Calu3 (cell line): Measurements from ENCODE around the gene TOMM70. TPM values are rescaled to one million over a fixed set of nuclear protein-coding genes. Genes with fewer than 3 reads are reported as not detected.

Experiments used
- BruUV-seq: library from RNA; stranded (reverse); fragments of 400-500 nt; replicated peaks from 2 replicates; lab custom pipeline; 2021; lab: Mats Ljungman, UMichigan
- CTCF ChIA-PET: fragments of 300-600 bp; sonication (Branson Sonifier 250); formaldehyde crosslinking; loops from one replicate; lab custom pipeline; 2022; ENCODE audit warnings: antibody characterized with exemption; lab: Charles Lee
- DNase-seq: peaks from one replicate; pipeline ENCODE4 v3.0.0; 2022
- H3K27ac Mint-ChIP-seq: one replicate; pipeline ENCODE4 v1.8.0; 2022; ENCODE audit warnings: mixed read lengths; ENCODE audit not compliant: unreplicated experiment
- H3K27me3 Mint-ChIP-seq: one replicate; pipeline ENCODE4 v1.8.0; 2022; ENCODE audit warnings: mixed read lengths; ENCODE audit not compliant: unreplicated experiment
- H3K36me3 Mint-ChIP-seq: one replicate; pipeline ENCODE4 v1.8.0; 2022; ENCODE audit warnings: mild to moderate bottlenecking, moderate library complexity, mixed read lengths; ENCODE audit not compliant: insufficient read depth, unreplicated experiment
- H3K4me1 Mint-ChIP-seq: one replicate; pipeline ENCODE4 v1.8.0; 2022; ENCODE audit warnings: mild to moderate bottlenecking, low read depth, mixed read lengths; ENCODE audit not compliant: unreplicated experiment
- H3K4me3 Mint-ChIP-seq: one replicate; pipeline ENCODE4 v1.8.0; 2022; ENCODE audit warnings: mild to moderate bottlenecking, low read depth, moderate library complexity, mixed read lengths; ENCODE audit not compliant: unreplicated experiment
- H3K9me3 Mint-ChIP-seq: one replicate; pipeline ENCODE4 v1.8.0; 2022; ENCODE audit warnings: low read depth, mixed read lengths; ENCODE audit not compliant: unreplicated experiment
- intact Hi-C: fragments of 100-400 bp; cut with micrococcal nuclease; formaldehyde crosslinking; loops from one replicate; pipeline ENCODE4 v1.10.0; 2022; ENCODE audit not compliant: unreplicated experiment
- total RNA-seq: library from RNA; stranded (reverse); gene quantifications from 2 replicates; pipeline ENCODE4 v1.2.3, GENCODE V29; 2022
- TF ChIP-seq, protein P1 (sequence below): fragments of 200-600 bp; IDR thresholded peaks from one replicate; pipeline ENCODE4 v1.8.0; 2022; ENCODE audit warnings: antibody characterized with exemption; ENCODE audit not compliant: unreplicated experiment

Gene TOMM70
- total RNA-seq, 1 experiment from 2014 or later, result 49.5 TPM

- CTCF ChIA-PET, result no interaction called here
- Mint-ChIP-seq H3K4me1 (no peaks in the 10 kb centered on the region), H3K9me3 (no peaks in the 10 kb centered on the region), H3K27me3 (no peaks in the 10 kb centered on the region), H3K27ac (no peak overlapping the region), H3K4me3 (no peak overlapping the region), H3K36me3 (peaks cover 8% of the 10 kb centered on the region)
- TF ChIP-seq, protein P1, sequence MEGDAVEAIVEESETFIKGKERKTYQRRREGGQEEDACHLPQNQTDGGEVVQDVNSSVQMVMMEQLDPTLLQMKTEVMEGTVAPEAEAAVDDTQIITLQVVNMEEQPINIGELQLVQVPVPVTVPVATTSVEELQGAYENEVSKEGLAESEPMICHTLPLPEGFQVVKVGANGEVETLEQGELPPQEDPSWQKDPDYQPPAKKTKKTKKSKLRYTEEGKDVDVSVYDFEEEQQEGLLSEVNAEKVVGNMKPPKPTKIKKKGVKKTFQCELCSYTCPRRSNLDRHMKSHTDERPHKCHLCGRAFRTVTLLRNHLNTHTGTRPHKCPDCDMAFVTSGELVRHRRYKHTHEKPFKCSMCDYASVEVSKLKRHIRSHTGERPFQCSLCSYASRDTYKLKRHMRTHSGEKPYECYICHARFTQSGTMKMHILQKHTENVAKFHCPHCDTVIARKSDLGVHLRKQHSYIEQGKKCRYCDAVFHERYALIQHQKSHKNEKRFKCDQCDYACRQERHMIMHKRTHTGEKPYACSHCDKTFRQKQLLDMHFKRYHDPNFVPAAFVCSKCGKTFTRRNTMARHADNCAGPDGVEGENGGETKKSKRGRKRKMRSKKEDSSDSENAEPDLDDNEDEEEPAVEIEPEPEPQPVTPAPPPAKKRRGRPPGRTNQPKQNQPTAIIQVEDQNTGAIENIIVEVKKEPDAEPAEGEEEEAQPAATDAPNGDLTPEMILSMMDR, result no peak
- no peak for DNase-seq
- BruUV-seq, result no TSS peak
- intact Hi-C loops, result no loop called here
These were observed 40.0 kb downstream of the TOMM70 start for GRCh38 chr3:100360757-100361496.

GRCh38 chr3:100359035-100359434 is 41.9 kb downstream of the TOMM70 start:
- no TSS peak for BruUV-seq
- peaks cover 7% of the 10 kb centered on the region for H3K36me3 Mint-ChIP-seq
- CTCF ChIA-PET, result interaction anchor here (1.2 kb wide), 1 partner anchor 355 kb away, joined by 8 read pairs; no protein-coding TSS in a partner anchor
- no peak overlapping the region for H3K4me3 Mint-ChIP-seq
- no peak for DNase-seq
- no peaks in the 10 kb centered on the region for H3K27me3 Mint-ChIP-seq
- TF ChIP-seq, protein P1, result no peak
- H3K4me1 Mint-ChIP-seq, result no peaks in the 10 kb centered on the region
- intact Hi-C loops, result no loop called here
- no peak overlapping the region for H3K27ac Mint-ChIP-seq
- no peaks in the 10 kb centered on the region for H3K9me3 Mint-ChIP-seq

DNA sequence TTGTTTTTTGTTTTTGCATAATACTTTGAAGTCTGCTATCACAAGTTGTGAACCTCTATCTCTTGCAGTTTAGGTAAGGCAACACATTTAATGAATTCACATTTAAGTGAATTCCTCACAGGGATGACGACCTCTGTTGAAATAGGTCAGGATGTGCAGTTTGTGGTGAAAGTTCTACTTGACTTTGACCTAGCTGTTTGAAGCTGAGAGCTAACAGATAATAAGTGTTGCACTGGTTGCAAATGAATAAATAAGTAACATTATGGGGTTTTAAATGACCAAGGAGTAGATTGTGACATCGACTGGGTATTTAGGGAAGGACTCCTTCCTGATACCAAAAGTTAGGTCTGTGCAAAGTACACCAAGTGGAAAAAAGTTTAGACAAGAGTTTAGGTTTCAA is 42.5 kb downstream of the TOMM70 start:
- CTCF ChIA-PET, result no interaction called here
- intact Hi-C loops, result no loop called here
- no peak overlapping the region for H3K4me3 Mint-ChIP-seq
- peaks cover 7% of the 10 kb centered on the region for H3K36me3 Mint-ChIP-seq
- no peaks in the 10 kb centered on the region for H3K27me3 Mint-ChIP-seq
- no peak overlapping the region for H3K27ac Mint-ChIP-seq
- no peak for DNase-seq
- no peaks in the 10 kb centered on the region for H3K4me1 Mint-ChIP-seq
- BruUV-seq, result no TSS peak
- TF ChIP-seq, protein P1, result no peak
- no peaks in the 10 kb centered on the region for H3K9me3 Mint-ChIP-seq

DNA sequence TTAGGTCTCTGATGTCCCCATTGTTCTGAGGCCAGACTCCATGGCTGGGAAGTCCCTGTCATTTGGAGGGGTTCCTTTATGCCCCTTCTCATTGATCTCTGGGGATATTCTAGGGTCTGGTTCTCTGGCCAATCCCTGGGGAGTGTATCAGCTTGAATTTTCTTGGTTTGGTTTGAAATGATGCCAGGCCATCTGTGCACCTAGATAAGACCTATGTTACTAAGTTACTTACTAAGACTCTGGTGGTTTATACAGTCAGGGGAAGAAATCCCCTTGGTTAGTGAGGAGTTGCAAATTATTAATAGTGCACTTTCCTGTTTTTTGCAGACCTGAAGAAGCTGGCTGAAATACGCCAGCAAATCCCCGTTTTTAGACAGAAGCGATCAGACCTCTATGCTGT is 46.0 kb downstream of the TOMM70 start:
- Mint-ChIP-seq H3K4me1 (no peaks in the 10 kb centered on the region), H3K27me3 (no peaks in the 10 kb centered on the region), H3K9me3 (no peaks in the 10 kb centered on the region), H3K36me3 (peaks cover 3% of the 10 kb centered on the region), H3K4me3 (no peak overlapping the region), H3K27ac (no peak overlapping the region)
- TF ChIP-seq, protein P1, result no peak
- BruUV-seq, result no TSS peak
- CTCF ChIA-PET, result no interaction called here
- intact Hi-C loops, result no loop called here
- DNase-seq, result no peak
